SH-SY5Y (cell line): ENCODE results near the gene ADGB.

Experiments
- GATA2 ChIP-seq: IDR thresholded peaks from 2 replicates; pipeline ENCODE4 v1.6.1; 2011; ENCODE audit warnings: mild to moderate bottlenecking, low read depth, low read length
- GATA3 ChIP-seq: IDR thresholded peaks from 2 replicates; pipeline ENCODE4 v1.6.1; 2011; ENCODE audit warnings: low read depth, mild to moderate bottlenecking, low read length, moderate library complexity

DNA sequence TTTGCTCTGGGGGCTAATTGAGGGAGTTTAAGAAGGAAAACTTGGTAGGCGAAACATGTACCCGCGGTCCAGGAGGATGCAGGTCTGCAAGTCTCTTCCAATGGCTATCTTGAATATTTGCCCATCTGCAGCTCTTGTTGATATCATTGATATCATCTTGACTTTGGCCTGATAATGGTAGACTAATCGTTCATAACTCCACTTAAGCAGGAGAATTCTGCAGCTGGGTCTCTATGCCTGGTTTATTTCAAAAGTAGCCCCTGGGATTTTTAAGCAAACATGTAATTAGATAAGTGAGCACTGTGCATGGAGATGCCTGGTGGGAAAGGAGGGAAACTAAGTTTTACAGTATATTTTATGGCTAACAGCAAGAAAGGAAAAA is 52.7 kb downstream of the ADGB start:
- TF ChIP-seq GATA2 (peak; percentile 89), GATA3 (peak; percentile 94)
